Hematopoietic multipotent progenitor cell treated with erythropoietin and hydrocortisone succinate and interleukin-3 and kit ligand, for 17 days (in vitro differentiated cells): ENCODE results near the gene CRTC3.
"Not testable (repeated sequence)": the region's sequence is repeated elsewhere in the genome, so short reads cannot be mapped to it uniquely, and the experiment has no call there.

ENCODE experiments used
- DNase-seq: peaks from one replicate; pipeline ENCODE4 v3.0.0-alpha.2; 2015; ENCODE audit warnings: low spot score

The CRTC3 gene

GRCh38 chr15:90650117-90650955 lies 120.6 kb downstream of the CRTC3 start:
- peak; percentile 9 for DNase-seq

- no peak for DNase-seq
Measured at GRCh38 chr15:90650956-90651689, 121.4 kb downstream of the CRTC3 start.

- DNase-seq, result no peak
Measured at GRCh38 chr15:90654233-90655136, 124.8 kb downstream of the CRTC3 start.

- not testable (repeated sequence) for DNase-seq
Measured at GRCh38 chr15:90657520-90658172, 127.9 kb downstream of the CRTC3 start.

GRCh38 chr15:90659481-90659880 lies 129.8 kb downstream of the CRTC3 start:
- no peak for DNase-seq

- peak; percentile 57 for DNase-seq
Measured at GRCh38 chr15:90660195-90660998, 130.7 kb downstream of the CRTC3 start.

- not testable (repeated sequence) for DNase-seq
Measured at GRCh38 chr15:90660999-90661330, 131.2 kb downstream of the CRTC3 start.

GRCh38 chr15:90664081-90664461 lies 134.3 kb downstream of the CRTC3 start:
- DNase-seq, result not testable (repeated sequence)

GRCh38 chr15:90664650-90665287 lies 135.0 kb downstream of the CRTC3 start:
- no peak for DNase-seq

- DNase-seq, result peak; percentile 32
Measured at GRCh38 chr15:90665288-90666134, 135.8 kb downstream of the CRTC3 start.

GRCh38 chr15:90666135-90666909 lies 136.6 kb downstream of the CRTC3 start:
- no peak for DNase-seq

GRCh38 chr15:90667073-90667754 lies 137.5 kb downstream of the CRTC3 start:
- DNase-seq, result no peak

GRCh38 chr15:90667755-90668345 lies 138.1 kb downstream of the CRTC3 start:
- not testable (repeated sequence) for DNase-seq

- DNase-seq, result not testable (repeated sequence)
Measured at GRCh38 chr15:90670631-90671030, 140.9 kb downstream of the CRTC3 start.

GRCh38 chr15:90671216-90671615 lies 141.5 kb downstream of the CRTC3 start:
- DNase-seq, result no peak

GRCh38 chr15:90673357-90673756 lies 143.6 kb downstream of the CRTC3 start:
- not testable (repeated sequence) for DNase-seq

GRCh38 chr15:90674476-90674875 lies 144.8 kb downstream of the CRTC3 start:
- DNase-seq, result no peak

- DNase-seq, result no peak
Measured at GRCh38 chr15:90675464-90675863, 145.7 kb downstream of the CRTC3 start.
